GM18519 (cell line): Measurements from ENCODE around the gene NECAB3.
A peak's percentile ranks its signal among the peaks of the same experiment; 100 is the strongest.
"Not testable (repeated sequence)": the region's sequence is repeated elsewhere in the genome, so short reads cannot be mapped to it uniquely, and the experiment has no call there.

Source experiments
- ATAC-seq: cut with Tn5 transposase; IDR thresholded peaks from one replicate; pipeline ENCODE4 v1.9.1; 2021; ENCODE audit warnings: mild to moderate bottlenecking, moderate library complexity; ENCODE audit not compliant: unreplicated experiment, low FRiP score

NECAB3 gene

DNA sequence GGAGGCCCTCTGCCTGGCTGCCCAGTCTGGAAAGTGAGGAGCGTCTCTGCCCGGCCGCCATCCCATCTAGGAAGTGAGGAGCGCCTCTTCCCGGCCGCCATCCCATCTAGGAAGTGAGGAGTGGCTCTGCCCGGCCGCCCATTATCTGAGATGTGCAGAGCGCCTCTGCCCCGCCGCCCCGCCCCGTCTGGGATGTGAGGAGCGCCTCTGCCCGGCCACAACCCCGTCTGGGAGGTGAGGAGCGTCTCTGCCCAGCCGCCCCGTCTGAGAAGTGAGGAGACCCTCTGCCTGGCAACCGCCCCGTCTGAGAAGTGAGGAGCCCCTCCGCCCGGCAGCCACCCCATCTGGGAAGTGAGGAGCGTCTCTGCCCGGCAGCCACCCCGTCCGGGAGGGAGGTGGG lies 24.7 kb upstream of the NECAB3 start:
- not testable (repeated sequence) for ATAC-seq

DNA sequence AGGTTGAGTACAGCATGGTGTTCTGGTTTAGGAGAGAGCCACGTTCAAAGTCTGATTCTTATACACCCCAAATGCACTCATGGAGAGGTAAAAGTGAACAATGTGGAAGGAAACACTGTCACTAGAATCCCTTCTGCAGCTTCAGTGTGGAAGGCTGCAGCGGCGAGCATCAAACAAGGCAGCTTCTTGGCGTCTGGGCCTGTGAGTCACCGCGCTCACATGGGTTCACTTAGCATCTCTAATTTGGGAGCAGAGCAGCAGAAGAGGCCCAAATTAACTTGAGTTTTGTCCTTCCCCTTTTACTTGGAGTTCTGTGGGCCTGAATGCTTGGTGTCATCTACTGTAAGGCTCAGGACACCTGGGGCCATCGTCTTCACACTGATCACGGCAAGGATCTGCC lies 22.9 kb upstream of the NECAB3 start:
- no peak for ATAC-seq

DNA sequence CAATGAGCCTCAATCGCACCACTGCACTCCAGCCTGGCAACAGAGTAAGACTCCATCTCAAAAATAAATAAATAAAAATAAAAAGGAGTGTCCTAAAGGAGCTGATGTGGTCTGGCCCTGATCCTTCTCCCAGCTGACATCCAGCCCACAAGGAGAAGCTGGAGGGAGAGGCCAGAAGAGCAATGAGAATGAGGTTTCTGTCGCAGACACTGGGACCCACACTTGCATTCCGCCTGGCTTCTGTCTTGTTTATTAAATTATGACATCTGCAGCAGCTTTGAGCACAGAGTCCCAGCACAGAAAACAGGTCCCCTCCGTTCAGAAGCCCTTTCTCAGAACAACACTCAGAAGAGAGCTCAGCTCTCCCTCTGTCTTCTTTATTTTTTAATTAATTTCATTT lies 22.2 kb upstream of the NECAB3 start:
- no peak for ATAC-seq

DNA sequence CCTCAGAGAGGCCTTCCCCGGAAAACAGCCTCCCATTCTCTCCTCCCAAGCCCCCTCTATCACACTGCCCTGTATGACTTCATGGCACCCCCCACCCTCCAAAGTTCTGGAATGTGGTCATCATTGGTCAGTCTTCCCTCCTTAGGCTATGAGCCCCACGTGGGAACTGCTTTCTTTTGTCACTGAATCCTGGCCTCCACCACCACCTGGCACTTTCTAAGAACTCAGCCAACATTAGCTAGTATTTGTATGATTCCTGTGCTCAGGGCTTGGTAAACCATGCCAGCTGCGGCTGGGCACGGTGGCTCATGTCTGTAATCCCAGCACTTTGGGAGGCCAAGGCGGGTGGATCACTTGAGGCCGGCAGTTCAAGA lies 20.4 kb upstream of the NECAB3 start:
- ATAC-seq, result no peak

DNA sequence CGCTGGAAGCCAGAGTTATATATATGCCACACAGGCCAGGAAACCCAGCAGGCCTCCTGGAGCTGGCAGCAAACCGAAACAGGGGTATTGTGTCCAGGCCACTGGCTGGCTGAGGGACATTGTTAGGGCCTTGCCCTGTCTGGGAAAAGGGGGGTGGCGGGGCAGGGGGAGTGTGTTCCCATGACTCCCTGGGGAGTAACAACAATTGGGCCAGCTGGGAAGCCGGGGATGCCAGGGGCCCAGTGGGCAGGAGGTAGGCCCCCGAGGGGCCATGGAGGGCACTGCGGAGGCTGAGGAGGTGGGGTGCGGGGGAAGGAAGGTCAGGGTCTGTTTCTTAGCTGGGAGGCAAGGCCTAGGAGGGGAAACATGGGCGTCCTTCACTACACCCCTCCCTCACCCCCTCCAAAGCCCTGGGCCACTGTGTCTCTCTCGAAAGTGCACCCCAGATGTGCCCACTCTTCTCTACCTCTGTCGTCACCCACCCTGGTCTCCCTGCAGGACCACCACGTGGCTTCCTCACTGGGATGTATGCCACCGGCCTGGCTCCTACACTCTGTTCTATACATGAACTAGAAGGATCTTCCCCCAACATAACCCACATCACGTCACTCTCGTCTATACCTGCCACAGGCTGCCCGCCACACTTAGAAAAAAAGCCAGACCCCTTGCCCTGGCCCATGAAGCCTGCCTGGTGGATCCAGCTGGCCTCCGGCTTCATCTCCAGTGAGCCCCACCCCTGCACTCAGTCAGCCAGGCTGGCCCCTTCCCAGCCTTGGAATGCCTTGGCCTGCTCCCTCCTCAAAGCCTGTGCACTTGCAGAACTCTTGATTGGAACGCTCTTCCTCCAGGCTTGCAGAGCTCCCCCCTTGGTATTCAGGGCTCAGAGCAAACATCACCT lies 19.8 kb upstream of the NECAB3 start:
- no peak for ATAC-seq

DNA sequence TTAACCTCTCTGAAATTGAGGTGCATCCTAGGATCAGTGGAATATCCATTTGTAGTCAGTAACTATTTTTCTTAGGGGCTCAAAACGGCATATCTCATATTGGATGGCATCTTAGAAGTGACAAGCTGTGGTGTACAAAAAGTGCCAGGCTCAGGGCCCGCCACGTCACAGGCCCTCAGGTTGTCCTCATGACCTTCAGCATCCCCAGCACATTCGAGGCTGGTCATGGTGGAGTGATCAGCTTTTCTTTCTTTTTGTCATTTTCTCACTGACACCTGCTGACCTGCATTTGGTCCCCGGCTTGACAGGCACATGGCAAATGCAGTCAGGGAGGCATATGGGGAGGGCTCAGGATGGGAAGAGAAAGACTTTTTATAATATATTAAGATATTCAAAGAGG lies 19.1 kb upstream of the NECAB3 start:
- no peak for ATAC-seq

DNA sequence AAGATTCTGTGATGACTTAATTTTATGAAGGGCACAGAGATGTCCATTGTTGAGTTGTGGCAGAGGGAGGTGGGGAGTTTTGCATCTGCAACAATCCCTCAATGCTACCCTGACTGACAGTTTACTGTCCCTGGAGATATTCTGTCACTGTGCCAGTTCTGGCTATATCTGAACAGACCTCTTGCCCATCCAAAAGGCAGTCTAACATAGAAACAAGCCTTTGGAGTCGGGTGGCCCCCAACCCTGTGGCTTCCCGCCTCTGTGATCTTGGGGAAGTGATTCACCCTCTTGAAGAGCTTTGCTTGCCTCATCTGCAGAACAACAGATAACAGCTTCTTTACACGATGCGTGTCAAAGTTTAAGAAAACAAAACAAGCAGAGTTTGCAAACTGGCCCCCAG lies 15.7 kb upstream of the NECAB3 start:
- no peak for ATAC-seq

DNA sequence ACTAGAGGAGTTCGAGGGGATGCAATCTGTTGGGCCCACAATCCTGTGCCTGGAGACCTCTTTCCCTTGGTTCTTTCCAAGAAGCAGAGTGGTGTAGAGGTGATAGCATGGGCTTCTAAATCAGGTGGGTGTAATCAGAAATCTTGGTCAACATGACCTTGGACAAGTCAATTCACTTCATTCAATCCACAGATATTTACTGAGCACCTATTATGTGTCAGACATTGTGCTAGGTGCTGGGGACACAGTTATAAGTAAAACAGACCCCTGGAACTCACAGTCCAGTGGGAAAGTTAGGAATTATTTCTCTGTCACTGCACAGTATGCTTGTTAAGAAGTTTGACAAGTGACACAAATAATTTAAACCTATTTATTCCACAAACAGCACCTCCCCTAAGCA lies 15.3 kb upstream of the NECAB3 start:
- no peak for ATAC-seq

DNA sequence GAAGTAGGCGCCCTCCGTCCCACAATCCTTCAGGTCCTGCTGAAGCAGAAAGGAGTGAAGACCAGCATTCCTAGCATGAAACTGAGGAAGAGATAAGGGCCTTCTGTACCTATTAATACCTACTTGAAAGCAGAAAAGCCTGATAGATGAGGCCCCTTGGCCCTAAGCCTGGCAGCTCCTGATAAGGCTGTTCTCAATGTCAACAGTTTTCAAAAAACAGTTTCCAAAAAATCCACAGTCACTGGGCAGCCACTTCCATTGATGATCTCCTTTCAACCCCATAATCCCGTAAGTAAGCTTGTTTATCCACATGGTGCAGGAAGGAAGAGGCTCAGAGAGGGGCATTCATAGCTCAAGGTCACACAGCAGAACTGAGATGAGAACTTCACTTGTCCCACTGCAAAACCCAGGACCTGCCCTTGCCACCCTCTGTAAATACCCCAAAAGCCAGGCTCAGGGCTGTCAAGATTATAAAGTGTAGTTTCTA lies 14.8 kb upstream of the NECAB3 start:
- ATAC-seq, result no peak

DNA sequence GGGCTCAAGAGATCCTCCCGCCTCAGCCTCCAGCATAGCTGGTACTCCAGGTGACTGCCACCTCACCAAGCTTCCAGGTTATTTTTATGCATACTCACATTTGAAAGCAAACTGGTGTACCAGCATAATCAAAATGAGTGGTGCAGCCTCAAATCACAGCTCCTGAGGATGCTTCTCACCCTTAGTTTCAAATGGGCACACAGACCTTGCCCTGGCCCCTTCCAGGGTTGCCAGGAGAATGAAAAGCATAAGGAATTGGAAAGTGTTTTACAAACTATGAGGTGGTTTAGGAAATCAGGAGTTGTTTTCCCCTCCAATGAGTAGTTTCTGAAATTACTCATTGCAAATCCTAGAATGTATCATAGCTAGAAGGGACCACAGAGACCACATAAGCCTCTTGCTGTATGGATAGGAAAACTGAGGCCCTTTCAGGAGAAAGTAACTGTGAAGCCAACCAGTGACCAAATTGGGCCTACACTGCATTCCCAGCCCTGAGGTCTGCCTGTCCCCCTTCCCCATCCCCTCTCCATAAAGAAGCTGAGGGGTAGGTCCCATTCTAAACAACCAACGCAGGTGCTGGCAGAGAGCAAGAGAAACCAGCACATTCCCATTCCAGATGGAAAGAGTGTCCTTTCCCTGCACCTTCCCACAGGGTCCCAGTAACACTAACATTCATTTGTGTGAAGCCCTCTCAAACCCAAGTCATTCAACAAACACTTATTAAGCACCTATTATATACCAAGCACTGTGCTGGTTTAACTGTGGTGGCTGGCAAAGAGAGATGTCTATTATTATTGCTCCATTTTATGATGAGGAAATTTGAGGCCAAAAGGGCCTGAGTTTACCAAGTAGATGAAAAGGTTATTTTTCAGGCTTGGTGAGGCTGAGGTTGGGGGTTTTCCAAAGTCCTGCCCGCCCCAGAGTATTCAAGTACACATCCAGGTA lies 14.0 kb upstream of the NECAB3 start:
- ATAC-seq, result no peak

DNA sequence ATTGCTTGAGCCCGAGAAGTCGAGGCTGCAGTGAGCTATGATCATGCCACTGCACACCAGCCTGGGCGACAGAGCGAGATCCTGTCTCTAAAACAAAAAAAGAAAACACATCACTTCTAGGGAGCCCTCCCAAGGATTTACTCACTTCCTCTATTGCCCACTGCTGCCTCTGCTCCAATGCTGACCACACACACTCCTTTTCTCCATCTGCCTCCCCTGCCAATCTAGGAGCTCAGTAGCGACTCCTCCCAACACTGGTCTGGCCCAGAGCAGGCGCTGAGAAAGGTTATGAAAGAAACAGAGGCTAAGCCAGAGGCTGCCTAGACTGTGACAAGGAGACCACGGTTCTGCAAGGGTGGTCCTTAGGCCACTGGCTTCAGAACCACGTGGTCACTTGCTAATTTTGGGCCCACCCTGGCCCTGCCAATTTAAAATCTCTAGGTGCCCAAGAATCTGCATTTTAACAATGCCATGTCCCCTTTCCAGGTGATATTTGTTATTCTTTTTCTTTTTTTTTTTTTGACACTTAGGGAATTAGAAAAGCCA lies 13.2 kb upstream of the NECAB3 start:
- ATAC-seq, result no peak

DNA sequence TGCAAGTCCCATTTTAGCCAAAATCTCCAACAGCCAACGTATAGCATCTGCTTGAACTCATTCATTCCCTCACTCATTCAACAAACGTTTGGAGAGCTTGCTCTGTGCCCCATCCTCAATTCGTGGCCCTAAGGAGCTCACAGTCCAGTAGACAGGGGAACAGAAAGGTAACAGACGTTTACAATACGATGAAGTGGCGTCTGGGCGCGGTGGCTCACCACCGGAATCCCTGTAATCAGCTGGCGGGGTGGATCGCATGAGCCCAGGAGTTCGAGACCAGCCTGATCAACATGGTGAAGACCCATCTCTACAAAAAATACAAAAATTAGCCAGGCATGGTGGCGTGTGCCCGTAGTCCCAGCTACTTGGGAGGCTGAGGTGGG lies 12.7 kb upstream of the NECAB3 start:
- no peak for ATAC-seq

DNA sequence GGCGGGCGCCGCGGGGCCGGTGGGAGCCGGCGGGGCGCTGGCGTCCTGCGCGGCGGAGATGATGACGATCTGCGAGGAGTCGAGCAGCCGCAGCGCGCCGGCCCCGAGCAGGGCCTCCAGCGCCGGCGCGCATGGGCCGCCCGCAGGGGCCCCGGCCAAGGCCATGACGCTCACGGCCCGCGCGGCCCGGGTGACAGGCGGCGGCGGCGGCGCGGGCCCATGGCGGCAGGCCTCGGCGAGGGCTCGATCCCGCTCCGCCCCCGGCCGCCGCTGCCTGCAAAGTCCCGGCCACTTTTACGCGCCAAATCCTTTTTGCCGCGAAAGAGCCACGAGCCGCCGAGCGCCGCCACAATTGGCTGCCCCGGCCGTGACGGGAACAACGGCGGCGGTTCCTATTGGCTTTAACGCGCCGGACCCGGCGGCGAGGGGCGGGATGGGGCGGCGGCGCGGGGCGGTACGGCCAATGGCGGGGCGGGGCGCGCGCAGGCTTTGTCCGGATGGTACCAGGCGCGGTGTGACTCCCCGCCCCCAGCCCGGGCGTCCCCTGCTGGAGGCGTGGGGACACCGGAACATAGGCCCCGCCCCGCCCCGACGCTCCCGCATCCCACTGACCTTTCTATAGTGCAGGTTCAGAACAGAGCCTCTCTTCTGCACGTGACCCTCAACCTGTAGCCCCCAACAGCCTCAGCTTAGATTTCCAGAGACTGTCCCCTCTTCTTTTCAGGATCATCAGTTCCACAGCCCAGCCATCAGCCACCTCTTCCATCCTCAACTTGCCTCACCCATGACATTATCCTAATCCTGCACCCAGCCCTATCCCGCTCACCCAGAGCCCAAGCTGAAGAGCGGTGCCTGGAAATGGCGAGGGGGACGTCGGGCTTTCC lies 12.1 kb upstream of the NECAB3 start, which contains the start of gene E2F1:
TSS of gene E2F1 (minus strand) at position 286 of the 884 bp plus-strand sequence. CDS start at position 165, 121 bp downstream.
- ATAC-seq, result peak; percentile 45

DNA sequence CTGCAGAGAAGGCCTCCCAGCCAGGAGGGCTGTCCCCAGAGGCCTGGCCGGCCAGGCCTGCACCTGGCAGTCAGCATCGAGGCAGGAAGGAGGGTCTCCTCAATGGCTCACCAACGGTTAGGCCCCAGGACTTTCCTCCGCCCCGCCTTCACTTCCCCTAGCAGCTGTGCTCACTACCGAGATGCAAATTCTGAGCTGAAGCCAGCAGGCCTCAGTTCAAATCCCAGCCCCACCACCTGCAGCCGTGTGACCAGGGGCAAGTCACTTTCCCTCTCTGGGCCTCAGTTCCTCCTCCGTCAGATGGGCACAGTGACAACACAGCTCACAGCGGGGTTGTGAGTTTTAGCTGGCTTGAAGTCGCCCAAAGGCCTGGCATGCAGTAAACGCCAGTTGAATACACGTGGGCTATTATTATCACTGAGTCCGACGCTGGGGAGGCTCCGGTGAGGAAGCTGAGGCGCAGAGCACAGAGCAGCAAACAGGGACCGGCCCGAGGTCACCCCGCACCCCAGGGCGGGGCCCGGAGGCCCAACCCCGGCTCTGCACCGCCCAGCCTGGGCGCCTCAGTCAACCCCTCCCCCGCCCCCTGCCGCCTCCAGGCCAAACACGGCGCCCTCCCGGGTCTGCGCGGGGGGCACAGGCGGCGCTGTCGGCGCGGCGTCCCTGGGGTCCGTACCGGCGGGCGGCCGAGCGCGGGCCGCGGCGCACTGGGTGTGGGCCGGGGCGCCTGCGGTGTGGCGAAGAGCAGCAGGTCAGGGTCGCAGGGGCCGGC lies 11.3 kb upstream of the NECAB3 start:
- peak; percentile 22 for ATAC-seq

DNA sequence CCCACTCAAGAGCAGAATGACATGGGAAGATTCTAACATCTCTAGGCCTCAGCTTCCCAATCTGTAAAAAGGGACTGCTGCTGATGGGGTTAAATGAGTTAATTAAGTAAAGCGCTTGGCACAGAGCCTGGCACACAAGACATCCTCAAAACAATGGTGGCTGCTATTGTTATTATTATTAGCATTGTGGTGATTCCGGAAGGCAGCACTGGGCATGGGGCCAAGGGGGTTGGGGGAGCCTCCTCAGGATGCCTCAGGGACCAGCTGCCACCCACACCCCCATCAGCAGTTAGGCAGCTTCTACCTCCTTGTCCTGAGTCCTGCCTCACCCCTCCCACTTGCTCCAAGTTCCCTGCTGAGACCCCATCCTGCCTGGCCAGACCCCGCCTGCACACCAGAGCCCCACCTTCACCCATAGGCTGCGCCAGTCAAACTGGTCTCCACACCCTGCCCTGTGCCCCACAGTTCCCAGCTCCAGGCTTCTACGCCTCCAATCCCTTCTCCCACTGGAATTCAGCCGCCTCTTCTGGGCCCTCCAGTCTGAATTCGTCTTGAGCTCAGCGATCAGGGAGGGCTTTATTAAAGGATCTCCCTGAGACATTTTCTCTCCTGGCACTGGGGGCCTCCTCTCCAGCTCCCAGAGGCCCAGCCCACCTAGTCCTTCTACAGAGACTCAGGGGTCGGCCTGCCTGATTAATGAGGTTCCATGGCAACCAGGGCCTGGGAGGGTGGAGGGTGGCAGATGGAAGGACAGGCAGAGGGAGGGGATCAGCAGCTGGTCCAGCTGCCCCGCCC lies 10.5 kb upstream of the NECAB3 start:
- ATAC-seq, result no peak

DNA sequence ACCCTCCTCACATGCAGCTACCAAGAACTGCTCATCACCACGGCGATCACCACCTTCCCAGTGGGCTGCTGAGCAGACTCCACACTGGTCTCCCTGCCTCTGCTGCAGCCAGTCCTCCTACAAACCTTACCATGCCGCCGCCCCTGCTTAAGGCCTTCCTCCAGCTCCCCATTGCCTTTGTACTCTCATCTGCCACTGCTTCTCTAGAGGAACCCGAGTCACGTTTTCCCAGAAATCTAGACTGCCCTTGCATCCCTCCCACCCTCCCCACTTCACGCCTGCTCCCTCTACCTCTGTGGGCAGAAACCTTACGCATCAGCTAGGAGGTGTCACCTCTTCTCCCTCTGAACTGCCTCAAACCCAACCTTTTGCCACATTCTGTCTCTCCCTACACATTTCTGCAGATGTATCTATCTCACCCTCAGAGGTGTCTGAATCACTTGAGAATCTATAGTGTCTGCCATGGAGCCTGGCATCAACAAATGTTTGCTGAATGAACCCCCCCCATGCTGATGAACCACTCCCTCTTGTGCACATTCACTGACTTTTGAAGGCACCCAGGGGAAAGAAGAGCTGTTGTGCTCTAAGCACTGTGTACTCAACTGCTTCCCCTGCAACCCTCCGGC lies 7.6 kb upstream of the NECAB3 start:
- ATAC-seq, result no peak

DNA sequence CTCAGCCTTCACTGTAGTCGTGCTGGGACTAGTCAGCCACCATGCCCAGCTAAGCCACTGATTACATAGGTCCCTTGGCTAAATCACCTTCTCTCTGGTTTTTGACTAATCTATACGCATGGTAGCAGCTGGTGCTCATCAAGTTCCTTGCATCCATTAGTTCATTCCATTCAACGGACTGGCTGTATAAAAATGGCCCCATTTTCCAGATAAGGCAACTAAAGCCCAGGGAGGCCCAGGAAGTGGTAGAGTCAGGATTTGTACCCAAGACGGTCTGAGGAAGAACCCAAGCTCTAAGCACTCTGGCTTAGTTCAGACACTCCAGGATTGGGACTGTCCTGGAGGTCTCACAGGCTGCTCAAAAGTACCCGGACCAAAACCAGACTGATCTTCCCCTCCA lies 7.1 kb upstream of the NECAB3 start:
- ATAC-seq, result no peak

DNA sequence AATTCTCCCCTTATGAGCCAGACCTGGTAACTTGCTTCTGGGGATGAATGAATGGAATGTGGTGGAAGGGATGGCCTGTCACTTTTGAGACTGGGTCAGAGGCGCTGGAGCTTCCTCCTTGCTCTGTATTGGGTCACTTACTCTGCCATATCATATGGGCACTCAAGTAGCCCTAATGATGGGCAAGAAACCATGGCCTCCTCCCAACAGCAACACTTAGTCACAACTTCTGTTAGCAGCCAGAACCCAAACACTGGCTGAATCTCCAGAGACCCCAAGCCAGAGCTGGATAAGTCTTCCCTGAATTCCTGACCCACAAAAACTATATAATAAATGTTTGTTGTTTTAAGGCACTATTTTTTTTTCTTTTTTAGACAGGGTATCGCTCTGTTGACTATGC lies 6.5 kb upstream of the NECAB3 start:
- no peak for ATAC-seq
